Rectal smooth muscle tissue (tissue), 1 donor: Measurements from ENCODE around the gene CTF1.
"Not testable (repeated sequence)": the region's sequence is repeated elsewhere in the genome, so short reads cannot be mapped to it uniquely, and the experiment has no call there.

Experiments used
- H3K27ac ChIP-seq: one replicate; pipeline ENCODE4 v1.7.0; 2013; ENCODE audit warnings: low read depth, low read length, inconsistent platforms
- H3K27me3 ChIP-seq: one replicate; pipeline ENCODE4 v1.7.0; 2013; ENCODE audit warnings: low read length; ENCODE audit not compliant: control insufficient read depth, insufficient read depth
- H3K36me3 ChIP-seq: one replicate; pipeline ENCODE4 v1.7.0; 2013; ENCODE audit warnings: low read length; ENCODE audit not compliant: control insufficient read depth, insufficient read depth
- H3K4me1 ChIP-seq: one replicate; pipeline ENCODE4 v1.7.0; 2013; ENCODE audit warnings: low read length; ENCODE audit not compliant: control insufficient read depth, insufficient read depth
- H3K4me3 ChIP-seq: one replicate; pipeline ENCODE4 v1.7.0; 2013; ENCODE audit warnings: low read length
- H3K9ac ChIP-seq: one replicate; pipeline ENCODE4 v1.7.0; 2013; ENCODE audit warnings: low read length

The CTF1 gene

GRCh38 chr16:30874821-30875717, 21.3 kb upstream of the CTF1 start:
- Histone ChIP-seq H3K36me3 (peaks cover 3% of the 10 kb centered on the region), H3K4me1 (peaks cover 11% of the 10 kb centered on the region), H3K27me3 (no peaks in the 10 kb centered on the region), H3K27ac (peak overlapping the region; percentile 93), H3K9ac (peak overlapping the region; percentile 93), H3K4me3 (peak overlapping the region; percentile 98)

GRCh38 chr16:30875871-30876801, 20.3 kb upstream of the CTF1 start:
- Histone ChIP-seq H3K27ac (peak overlapping the region; percentile 93), H3K4me3 (peak overlapping the region; percentile 98), H3K9ac (peak overlapping the region; percentile 93), H3K36me3 (peaks cover 3% of the 10 kb centered on the region), H3K27me3 (no peaks in the 10 kb centered on the region), H3K4me1 (peaks cover 11% of the 10 kb centered on the region)

GRCh38 chr16:30876867-30877266, 19.5 kb upstream of the CTF1 start:
- Histone ChIP-seq H3K27ac (no peak overlapping the region), H3K4me3 (peak overlapping the region; percentile 98), H3K4me1 (peaks cover 11% of the 10 kb centered on the region), H3K9ac (peak overlapping the region; percentile 27), H3K27me3 (no peaks in the 10 kb centered on the region), H3K36me3 (peaks cover 3% of the 10 kb centered on the region)

GRCh38 chr16:30882429-30883310, 13.7 kb upstream of the CTF1 start:
- H3K4me1 ChIP-seq: no peaks in the 10 kb centered on the region
- no peak overlapping the region for H3K27ac ChIP-seq
- H3K4me3 ChIP-seq: no peak overlapping the region
- no peaks in the 10 kb centered on the region for H3K36me3 ChIP-seq
- no peak overlapping the region for H3K9ac ChIP-seq
- H3K27me3 ChIP-seq: no peaks in the 10 kb centered on the region

GRCh38 chr16:30884760-30885159, 11.7 kb upstream of the CTF1 start:
- Histone ChIP-seq H3K27me3 (no peaks in the 10 kb centered on the region), H3K4me1 (no peaks in the 10 kb centered on the region), H3K27ac (no peak overlapping the region), H3K4me3 (no peak overlapping the region), H3K36me3 (peaks cover 8% of the 10 kb centered on the region), H3K9ac (no peak overlapping the region)

- Histone ChIP-seq H3K9ac (no peak overlapping the region), H3K27me3 (no peaks in the 10 kb centered on the region), H3K27ac (no peak overlapping the region), H3K4me1 (no peaks in the 10 kb centered on the region), H3K4me3 (no peak overlapping the region), H3K36me3 (peaks cover 8% of the 10 kb centered on the region)
These were observed 11.2 kb upstream of the CTF1 start for GRCh38 chr16:30885196-30885595.

- H3K36me3 ChIP-seq: peaks cover 8% of the 10 kb centered on the region
- no peaks in the 10 kb centered on the region for H3K27me3 ChIP-seq
- no peak overlapping the region for H3K27ac ChIP-seq
- no peak overlapping the region for H3K4me3 ChIP-seq
- no peaks in the 10 kb centered on the region for H3K4me1 ChIP-seq
- no peak overlapping the region for H3K9ac ChIP-seq
These were observed 10.3 kb upstream of the CTF1 start for GRCh38 chr16:30886145-30886544.

GRCh38 chr16:30887927-30888326, 8.5 kb upstream of the CTF1 start:
- peaks cover 4% of the 10 kb centered on the region for H3K4me1 ChIP-seq
- peaks cover 8% of the 10 kb centered on the region for H3K36me3 ChIP-seq
- no peak overlapping the region for H3K9ac ChIP-seq
- H3K27ac ChIP-seq: no peak overlapping the region
- H3K27me3 ChIP-seq: no peaks in the 10 kb centered on the region
- no peak overlapping the region for H3K4me3 ChIP-seq

GRCh38 chr16:30888856-30889499, 7.4 kb upstream of the CTF1 start:
- Histone ChIP-seq H3K27ac (no peak overlapping the region), H3K4me1 (peaks cover 6% of the 10 kb centered on the region), H3K36me3 (peaks cover 8% of the 10 kb centered on the region), H3K9ac (no peak overlapping the region), H3K27me3 (no peaks in the 10 kb centered on the region), H3K4me3 (no peak overlapping the region)

- no peak overlapping the region for H3K9ac ChIP-seq
- H3K27ac ChIP-seq: no peak overlapping the region
- H3K36me3 ChIP-seq: peaks cover 8% of the 10 kb centered on the region
These were observed 6.7 kb upstream of the CTF1 start for GRCh38 chr16:30889721-30890120.

GRCh38 chr16:30891043-30891823, 5.2 kb upstream of the CTF1 start:
- H3K4me1 ChIP-seq: peaks cover 23% of the 10 kb centered on the region
- not testable (repeated sequence) for H3K36me3 ChIP-seq, H3K27ac ChIP-seq, H3K4me3 ChIP-seq, H3K9ac ChIP-seq, H3K27me3 ChIP-seq

More at GRCh38 chr16:30889721-30890120, 6.7 kb upstream of the CTF1 start:
- H3K4me1 ChIP-seq: peaks cover 12% of the 10 kb centered on the region
- no peak overlapping the region for H3K4me3 ChIP-seq
- H3K27me3 ChIP-seq: no peaks in the 10 kb centered on the region
